Sciatic nerve (tissue), 2 donors: Measurements from ENCODE around the gene NEK1. TPM values are rescaled to one million over a fixed set of nuclear protein-coding genes. Genes with fewer than 3 reads are reported as not detected.
A peak's percentile ranks its signal among the peaks of the same experiment; 100 is the strongest.
"Not testable (repeated sequence)": the region's sequence is repeated elsewhere in the genome, so short reads cannot be mapped to it uniquely, and the experiment has no call there.

Source experiments
- ATAC-seq: fragments of 200-7000 bp; cut with Tn5 transposase; one replicate; pipeline ENCODE4 v1.9.1; 2020; ENCODE audit warnings: mild to moderate bottlenecking, moderate library complexity
- DNase-seq: peaks from one replicate; pipeline ENCODE4 v3.0.0-alpha.2; 2020; ENCODE audit warnings: low spot score
- intact Hi-C: fragments of 100-400 bp; cut with DNase I; formaldehyde crosslinking; loops from one replicate; pipeline ENCODE4 v1.14.2; 2022
- total RNA-seq: library from RNA; stranded (reverse); fragmentation: NEBNext Ultra II Directional; extraction: Animal tissue kit (Norgen Biotek cat#: 25700); gene quantifications from one replicate; pipeline ENCODE4 v1.2.1, GENCODE V29; 2021
- donor health status: DM: no; HTN: no; CAD: no.
- donor health status: DM: no; HTN: no; CAD: no.

Gene NEK1
- total RNA-seq, 1 donor from 2014 or later: 128 TPM

DNA sequence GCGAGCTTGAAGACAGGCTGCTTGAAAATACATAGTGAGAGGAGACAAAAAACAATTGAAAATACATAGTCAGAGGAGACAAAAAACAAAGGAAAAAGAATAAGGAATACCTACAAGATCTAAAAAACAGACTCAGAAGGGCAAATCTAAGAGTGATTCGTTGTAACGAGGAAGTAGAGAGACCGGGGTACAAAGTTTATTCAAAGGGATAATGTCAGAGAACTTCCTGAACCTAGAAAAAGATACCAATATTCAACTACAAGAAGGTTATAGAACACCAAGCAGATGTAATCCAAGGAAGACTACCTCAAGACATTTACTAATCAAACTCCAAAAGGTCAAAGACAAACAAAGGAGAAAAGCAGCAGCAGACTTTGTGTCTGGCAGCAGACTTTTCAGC is 165.6 kb downstream of the NEK1 start:
- ATAC-seq (no peak), DNase-seq (no peak)
- intact Hi-C loops: no loop called here

DNA sequence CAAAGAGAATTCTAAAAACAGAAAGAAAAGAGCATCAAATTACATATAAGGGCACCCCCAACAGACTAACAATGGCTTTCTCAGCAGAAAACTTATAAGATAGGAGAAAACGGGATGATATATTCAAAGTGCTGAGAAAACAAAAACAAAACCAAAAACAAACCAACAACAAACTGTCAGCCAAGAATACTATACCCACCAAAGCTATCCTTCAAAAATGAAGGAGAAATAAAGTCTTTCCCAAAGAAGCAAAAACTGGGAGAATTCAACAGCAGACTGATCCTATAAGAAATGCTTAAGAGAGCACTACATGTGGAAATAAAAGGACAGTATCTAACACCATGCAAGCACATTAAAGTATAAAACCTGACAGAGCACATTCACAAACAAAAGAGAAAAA is 168.6 kb downstream of the NEK1 start:
- intact Hi-C loops: no loop called here
- ATAC-seq (no peak), DNase-seq (no peak)

DNA sequence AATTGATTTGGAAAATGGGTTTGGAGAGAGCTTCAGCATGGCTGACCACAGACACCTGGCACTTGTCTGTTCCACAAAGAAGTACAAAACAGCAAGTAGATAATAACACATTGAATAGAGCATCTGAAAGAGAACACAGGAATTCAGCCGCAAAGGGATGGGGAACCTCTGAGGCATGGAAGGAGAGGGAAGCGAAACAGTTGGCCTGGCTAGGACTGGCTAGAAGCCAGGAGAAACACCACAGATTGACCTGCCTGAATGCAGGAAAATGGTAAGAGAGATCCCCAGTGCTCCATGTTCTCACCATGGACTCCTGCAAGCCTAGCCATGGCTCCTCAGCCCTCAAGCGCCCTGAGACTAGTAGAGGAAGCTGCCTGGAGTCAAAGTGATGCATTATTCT is 171.9 kb downstream of the NEK1 start:
- intact Hi-C loops: no loop called here
- ATAC-seq: peak; percentile 90
- peak; percentile 67 for DNase-seq

DNA sequence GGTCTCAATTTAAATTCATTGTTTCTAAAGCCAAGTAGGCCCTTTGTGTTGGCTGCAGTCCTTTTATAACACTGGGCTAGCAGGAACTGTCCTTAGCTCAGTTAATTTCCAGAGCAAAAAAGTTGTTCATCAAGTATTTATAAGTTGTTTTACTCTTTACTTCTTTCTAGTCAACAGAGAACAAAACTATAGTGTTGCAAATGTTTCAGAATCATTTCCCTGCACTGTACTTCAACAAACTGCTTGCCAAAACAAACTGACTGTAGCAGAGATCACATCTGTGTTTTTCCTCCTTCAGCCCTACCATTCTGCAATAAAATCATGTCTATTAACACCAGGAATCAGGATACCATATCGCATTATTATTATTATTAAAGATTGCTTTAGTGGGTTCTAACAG is 173.1 kb downstream of the NEK1 start:
- ATAC-seq (peak; percentile 91), DNase-seq (no peak)
- intact Hi-C loops: no loop called here

DNA sequence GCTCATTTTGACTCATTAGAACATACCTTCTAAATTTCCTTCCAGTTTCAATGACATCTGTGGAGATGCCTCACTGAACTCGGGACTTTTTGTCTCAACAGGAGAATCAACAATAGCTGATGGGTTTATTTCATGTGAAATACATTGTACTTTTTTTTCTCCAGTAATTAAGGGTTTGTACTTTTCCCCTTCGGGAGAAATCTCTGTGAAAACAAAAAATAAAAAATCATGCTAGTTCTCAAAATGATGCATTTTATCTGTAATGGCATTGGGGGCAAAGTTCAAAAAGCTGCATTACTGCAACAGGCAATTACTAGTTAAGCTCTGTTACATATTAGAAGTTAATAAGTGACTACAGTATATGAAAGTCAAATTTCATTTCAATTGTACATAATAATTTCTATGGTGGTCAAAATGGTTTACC is 174.3 kb downstream of the NEK1 start:
- intact Hi-C loops: no loop called here
- no peak for DNase-seq
- no peak for ATAC-seq

DNA sequence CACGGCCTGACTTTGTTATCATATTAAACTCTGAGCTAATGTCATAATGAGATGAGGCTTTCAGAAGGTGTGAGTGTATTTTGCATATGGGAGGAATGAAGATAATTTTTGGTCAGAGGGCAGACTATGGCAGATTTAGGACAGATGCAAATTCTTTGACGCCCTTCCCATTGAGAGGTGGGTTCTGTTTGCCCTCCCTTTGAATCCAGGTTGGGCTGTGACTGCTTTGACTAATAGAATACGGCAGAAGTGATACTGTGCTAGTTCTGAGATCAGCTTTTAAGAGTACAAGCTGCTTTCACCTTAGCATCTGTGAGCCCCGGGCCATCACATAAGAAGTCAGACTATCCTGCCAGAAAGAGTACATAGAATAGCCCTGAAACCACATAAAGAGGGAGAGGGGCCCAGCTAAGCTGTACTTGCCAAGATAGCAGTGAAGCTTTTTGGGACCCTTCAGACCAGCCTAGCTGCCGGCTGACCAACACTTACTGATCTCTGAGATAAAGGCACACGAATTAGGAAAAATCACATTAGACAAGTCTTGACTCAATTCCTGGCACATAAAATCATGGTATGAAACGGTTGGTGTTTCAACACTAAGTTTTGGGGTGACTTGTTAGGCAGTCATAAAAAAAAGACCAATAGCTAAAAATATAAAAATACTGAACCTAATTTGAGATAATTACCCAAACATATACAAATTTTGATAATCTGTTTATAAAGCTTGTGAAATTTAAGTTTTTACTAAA is 174.9 kb downstream of the NEK1 start:
- ATAC-seq (no peak), DNase-seq (no peak)
- intact Hi-C loops: no loop called here

DNA sequence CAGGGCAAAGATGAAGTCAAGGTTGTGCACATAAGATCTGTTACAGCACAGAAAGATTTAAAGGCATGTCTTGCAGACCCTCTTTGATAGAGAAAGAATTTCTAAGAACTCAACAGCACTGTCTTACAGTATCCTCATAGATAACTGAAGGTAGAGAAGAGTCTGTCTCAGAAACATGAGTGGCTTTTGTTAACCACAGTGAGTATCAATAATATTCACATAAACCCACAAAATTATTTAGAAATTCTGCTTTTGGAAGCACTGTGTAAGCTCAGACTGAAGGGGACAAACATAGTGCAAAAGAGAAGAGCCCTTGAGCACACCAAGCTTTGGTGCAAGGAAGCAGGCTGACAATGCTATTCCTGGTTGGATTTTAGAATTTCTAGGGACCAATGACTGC is 175.6 kb downstream of the NEK1 start:
- DNase-seq: no peak
- no peak for ATAC-seq
- intact Hi-C loops: no loop called here

DNA sequence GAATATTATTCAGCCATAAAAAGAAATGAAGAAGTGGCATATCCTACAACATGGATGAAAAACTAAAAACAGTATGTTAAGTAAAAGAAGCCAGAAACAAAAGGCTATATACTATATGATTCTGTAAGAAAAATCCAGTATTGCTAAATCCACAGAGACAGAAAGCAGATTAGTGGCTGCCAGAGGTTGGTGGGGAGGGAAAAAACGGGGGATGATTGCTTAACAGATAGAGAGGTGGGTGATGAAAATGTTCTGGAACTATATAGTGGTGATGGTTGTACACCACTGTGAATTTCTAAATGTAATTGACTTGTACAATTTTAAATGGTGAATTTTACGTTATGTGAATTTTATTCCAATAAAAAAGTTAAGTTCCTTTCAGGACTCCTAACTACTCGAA is 184.0 kb downstream of the NEK1 start:
- ATAC-seq: no peak
- DNase-seq: no peak
- intact Hi-C loops: no loop called here

DNA sequence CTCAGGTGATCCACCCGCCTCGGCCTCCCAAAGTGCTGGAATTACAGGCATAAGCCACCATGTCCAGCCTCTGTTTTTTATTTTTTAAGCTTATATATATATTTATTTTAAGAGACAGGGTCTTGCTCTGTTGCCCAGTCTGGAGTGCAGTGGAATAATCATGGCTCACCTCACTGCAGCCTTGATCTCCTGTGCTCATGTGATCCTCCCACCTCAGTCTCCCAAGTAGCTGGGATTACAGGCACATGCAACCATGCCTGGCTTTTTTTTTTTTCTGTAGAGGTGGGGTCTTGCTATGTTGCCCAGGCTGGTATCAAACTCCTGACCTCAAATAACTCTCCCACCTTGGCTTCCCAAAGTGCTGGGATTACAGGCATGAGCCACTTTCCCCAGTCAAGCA is 184.7 kb downstream of the NEK1 start:
- intact Hi-C loops, ATAC-seq, DNase-seq: not testable (repeated sequence)

DNA sequence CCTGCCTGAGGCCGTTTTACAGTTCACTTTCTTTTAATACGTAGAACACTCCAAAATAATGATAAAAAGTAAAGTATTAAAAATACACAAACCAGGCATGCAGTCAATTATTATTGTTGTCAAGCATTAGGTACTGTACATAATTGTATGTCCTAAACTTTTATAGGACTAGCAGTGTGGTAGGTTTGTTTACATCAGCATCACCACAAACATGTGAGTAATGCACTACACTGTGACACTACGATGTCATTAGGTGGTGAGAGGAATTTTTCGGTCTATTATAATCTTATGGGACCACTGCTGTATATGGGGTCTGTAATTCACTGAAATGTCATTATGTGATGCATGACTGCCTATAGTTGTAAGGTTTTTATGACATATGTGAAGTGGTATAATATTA is 192.1 kb downstream of the NEK1 start:
- DNase-seq: no peak
- intact Hi-C loops: no loop called here
- ATAC-seq: no peak

DNA sequence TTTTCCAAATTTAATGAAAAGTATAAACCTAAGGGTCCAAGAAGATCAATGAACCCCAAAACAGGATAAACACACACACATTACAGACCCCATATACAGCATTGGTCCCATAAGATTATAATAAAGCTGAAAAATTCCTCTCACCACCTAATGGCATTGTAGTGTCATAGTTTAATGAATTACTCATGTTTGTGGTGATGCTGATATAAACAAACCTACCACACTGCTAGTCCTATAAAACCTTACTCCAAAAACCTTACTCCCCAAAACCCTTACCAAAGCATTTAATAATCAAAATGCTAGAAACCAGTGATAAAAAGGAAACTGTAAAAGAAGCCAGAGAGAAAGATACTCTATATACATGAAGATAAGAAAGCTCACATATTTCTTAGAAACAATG is 193.5 kb downstream of the NEK1 start:
- DNase-seq (no peak), ATAC-seq (no peak)
- intact Hi-C loops: no loop called here

DNA sequence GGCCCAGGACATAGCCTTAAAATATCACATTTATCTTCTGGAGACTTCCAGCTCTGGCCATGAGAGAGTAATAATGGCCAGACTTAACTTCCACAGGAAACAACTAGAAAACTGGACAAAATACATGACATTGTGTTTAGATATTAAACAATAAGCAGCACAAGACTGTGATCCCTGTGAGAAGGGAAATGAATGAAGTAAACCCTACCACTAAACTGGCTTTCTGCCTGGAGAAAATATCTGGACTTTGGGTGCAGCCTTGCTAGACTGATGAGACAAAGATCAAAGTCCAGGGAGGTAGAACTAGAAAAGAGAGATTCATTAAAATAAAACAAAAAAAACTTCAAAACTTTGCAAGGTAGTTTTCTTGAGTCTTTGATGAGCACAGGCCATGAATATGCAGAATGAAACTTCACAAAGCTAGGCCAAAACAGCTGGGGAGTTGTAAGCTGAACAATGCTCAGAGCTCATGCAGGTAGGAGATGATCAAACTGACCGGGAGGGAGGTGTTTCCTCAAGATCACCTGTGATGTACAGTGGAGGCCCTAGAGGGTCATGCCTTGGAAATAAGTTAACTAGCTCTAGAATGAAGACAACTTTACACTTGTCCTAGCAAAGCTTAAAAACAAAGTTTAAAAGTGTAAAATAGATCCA is 194.6 kb downstream of the NEK1 start:
- DNase-seq: no peak
- ATAC-seq: no peak
- intact Hi-C loops: no loop called here

DNA sequence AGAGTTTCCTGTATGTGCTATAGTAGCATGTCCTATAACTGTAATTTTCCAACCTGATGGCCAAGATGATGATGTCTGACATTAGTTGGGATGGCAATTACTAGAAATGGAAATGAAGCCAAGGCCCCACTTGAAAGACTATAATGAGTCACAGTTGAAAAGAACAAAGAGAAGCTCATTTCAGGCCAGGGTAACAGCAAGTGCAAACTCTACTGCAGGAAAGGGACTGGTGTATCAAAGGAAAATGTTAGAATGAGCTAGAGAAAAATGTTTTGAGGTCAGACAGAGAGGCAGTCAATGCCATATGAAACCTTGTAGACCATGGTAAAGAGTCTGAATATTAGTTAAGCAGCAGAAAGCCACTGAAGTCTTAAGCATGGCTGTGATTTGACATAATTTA is 195.4 kb downstream of the NEK1 start:
- no peak for ATAC-seq
- intact Hi-C loops: no loop called here
- DNase-seq: no peak

DNA sequence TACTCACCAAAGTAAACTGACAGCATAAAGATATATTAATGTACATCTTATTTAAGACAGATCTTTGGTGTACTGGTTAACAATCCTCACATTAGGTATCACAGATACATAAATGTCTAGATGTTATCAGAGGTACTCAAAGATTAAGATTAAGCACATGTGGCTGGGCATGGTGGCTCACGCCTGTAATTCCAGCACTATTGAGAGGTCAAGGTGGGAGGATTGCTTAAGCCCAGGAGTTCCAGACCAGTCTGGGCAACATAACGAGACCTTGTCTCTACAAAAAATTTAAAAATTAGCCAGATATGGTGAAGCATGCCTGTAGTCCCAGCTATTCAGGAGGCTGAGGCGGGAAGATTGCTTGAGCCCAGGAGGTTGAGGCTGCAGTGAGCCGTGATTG is 195.9 kb downstream of the NEK1 start:
- intact Hi-C loops: no loop called here
- DNase-seq (no peak), ATAC-seq (no peak)

DNA sequence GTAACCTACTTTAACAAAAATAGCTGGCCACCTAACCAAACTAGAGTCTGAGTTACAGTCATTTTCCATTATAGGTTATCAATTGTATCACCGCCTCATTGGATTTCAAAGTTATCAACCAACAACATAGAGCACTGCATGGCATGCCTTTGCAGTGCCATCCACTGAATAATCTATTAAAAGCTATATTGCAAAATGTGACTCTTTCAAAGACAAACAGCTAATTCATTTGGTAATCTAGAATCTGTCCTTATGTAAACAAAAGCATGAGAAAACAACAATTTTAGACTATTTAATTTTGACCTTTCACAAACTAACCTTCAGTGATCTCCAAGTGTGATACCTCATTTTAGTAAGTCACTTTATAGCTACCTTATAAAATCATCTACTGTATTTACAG is 197.5 kb downstream of the NEK1 start:
- ATAC-seq (no peak), DNase-seq (no peak)
- intact Hi-C loops: no loop called here

DNA sequence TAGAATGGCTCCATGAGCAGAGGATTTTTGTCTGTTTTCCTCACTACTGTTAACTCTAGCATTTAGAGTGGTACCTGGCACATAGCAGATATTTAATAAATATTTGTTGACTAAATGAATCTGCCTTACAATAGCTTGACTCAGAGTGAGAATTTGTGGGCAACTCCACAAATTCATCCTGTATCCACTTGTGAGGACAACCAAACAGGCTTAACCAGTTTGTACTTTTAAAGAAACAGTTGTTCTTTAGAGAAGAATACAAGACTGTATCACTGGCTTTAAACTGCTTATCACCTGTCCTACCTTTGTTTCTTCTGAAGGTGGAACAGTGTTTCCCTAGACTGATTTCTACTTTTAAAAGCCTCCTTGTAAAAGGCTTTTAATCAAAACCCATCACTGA is 200.3 kb downstream of the NEK1 start:
- ATAC-seq (no peak), DNase-seq (no peak)
- intact Hi-C loops: no loop called here

DNA sequence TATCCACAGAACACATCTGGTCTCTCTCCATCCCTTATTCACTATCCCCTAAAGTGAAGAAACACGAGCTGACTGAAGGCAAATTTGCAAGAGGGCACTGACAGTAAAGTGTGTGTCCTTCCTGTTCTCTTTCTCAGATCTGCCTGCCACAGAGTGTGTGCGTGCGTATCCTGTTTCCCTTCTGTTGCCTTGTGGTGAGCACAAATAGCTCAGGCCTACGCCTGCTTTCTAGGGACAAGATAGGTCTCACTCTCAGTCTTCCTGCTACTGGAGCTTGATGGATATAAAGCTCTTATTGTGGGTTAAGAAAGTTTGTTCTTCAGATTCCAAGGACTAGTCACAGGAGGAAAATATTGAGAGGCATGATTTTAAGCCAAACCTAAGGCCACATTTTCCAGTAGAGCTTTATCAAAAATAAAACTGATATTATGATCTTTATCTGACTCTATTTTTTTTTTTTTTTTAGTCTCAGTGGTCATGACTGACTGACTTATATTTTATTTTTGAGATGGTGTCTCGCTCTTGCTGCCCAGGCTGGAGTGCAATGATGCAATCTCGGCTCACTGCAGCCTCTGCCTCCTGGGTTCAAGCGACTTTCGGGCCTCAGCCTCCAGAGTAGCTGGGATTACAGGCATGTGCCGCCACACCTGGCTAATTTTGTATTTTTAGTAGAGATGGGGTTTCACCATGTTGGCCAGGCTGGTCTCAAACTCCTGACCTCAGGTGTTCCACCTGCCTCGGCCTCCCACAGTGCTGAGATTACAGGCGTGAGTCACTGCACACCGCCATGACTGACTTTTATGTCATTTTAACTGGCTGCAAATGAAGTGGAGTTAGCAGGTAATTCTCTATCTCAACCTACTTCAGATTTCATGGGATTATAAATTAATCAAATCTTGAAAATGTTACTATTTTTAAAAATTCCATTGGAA is 201.3 kb downstream of the NEK1 start:
- intact Hi-C loops: no loop called here
- peak; percentile 67 for ATAC-seq
- DNase-seq: no peak

DNA sequence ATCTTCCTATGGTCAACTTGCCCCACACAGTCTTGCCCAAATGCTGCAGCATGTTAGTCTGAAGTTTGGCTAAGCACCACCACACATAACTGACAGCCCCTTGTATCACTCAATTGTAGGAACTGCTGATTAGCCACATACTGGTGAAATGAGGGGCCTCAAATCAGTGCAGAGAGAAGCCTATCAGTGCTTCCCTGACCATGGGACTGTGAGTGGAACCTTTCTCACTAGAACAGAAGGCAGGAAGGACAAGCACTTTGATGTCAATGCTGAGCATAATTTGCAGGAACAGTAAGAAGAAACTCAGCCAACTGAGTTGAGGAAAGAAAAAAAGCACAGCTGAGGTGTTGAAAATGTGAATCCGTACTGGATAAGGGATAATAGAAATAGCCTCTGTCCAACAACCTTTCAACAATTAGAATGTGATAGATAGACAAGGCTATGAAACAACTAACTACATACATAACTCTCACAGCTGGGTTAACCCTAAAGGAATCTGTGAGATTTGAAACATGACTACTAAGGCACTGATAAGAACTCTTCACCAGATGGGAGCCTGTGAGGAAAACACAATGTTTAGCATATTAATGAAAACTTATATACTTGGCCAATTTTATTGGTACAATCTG is 205.1 kb downstream of the NEK1 start:
- intact Hi-C loops: no loop called here
- no peak for ATAC-seq
- no peak for DNase-seq

DNA sequence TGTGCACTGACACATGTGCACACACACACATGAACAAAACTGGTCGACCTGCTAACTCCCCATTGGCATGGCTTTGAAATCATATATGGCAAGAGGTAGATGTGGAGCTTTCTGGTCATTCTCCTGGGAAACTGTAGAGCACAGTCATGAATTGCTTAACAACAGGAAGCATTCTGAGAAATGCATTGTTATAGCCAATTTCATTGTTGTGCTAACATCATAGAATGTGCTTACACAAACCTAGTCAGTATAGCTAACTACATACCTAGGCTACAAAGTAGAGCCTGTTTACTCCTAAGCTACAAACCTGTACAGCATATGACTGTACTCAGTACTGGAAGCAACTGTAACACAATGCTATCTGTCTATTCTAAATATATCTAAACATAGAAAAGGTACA is 207.4 kb downstream of the NEK1 start:
- ATAC-seq: no peak
- DNase-seq: no peak
- intact Hi-C loops: no loop called here

DNA sequence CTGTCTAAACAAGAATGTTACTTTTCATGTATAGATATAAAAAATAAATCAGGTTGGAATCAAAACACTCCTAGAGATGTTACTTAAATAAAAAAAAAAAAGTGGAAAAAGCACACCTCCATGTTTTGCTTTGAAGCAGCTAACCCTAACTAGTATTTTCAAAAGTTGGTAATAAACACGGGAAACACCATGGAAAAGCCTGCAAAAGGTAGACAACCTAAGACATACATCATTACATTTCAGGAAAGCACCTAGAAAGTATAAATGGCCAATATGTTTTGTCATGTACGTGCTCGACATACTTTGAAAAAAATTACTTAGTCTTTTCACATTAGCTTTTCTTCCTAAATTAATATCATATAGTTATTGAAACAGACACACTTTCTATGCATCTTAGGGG is 211.6 kb downstream of the NEK1 start:
- intact Hi-C loops: no loop called here
- no peak for ATAC-seq

More for the DNA sequence above, 211.6 kb downstream of the NEK1 start:
- no peak for DNase-seq
